Thyroid gland (tissue), 4 donors: ENCODE measurements around the gene WNT4.

Source experiments
- POLR2A ChIP-seq, 2 donors: fragments of 450-650 bp; IDR thresholded peaks; one replicate each; pipeline ENCODE4 v1.6.1; 2017; ENCODE audit warnings: antibody characterized with exemption in 2 of 2, mild to moderate bottlenecking in 2 of 2, moderate library complexity in 1 of 2
- TF ChIP-seq, protein P1 (sequence below), 6 experiments: fragments of 200-600 bp in 3 of 6; fragments of 450-650 bp in 3 of 6; sonication (generic) in 3 of 6; IDR thresholded peaks; one replicate each; pipeline ENCODE4 v1.5.1; 2016 to 2019; ENCODE audit warnings: antibody characterized with exemption in 6 of 6, mild to moderate bottlenecking in 2 of 6, inconsistent platforms in 1 of 6, moderate library complexity in 1 of 6

DNA sequence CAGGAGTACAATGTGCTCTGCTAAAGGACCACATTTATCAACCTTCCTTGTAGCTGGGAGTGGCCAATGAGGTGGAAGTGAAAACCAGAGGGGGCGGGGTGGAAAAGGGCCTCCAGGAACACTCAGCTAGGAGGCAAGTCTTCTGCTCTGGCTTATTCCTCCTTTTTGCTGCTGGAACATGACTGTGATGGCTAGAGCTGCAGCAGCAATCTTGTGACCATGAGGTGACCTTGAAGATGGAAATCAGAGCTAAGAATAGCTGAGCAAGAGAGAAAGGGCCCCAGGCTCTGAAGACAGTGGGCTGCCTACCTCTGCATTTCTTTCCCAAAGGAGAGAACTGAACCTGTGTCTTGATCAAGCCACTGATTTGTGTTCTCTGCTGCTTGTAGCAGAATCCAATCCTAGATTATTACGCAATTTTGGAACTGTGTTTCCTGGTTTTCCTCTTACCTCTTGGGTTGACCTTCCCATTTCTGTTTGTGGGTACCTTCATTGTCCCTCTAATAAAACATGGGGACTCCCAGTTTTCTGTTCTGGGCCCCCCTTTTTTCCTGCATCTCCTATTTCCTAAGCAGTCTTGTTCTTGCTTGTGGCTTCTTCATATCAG lies 36.4 kb upstream of the WNT4 start:
- TF ChIP-seq, protein P1, sequence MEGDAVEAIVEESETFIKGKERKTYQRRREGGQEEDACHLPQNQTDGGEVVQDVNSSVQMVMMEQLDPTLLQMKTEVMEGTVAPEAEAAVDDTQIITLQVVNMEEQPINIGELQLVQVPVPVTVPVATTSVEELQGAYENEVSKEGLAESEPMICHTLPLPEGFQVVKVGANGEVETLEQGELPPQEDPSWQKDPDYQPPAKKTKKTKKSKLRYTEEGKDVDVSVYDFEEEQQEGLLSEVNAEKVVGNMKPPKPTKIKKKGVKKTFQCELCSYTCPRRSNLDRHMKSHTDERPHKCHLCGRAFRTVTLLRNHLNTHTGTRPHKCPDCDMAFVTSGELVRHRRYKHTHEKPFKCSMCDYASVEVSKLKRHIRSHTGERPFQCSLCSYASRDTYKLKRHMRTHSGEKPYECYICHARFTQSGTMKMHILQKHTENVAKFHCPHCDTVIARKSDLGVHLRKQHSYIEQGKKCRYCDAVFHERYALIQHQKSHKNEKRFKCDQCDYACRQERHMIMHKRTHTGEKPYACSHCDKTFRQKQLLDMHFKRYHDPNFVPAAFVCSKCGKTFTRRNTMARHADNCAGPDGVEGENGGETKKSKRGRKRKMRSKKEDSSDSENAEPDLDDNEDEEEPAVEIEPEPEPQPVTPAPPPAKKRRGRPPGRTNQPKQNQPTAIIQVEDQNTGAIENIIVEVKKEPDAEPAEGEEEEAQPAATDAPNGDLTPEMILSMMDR (IDR thresholded peaks at IDR 0.05): no peak
- no peak for TF ChIP-seq POLR2A (IDR thresholded peaks at IDR 0.05)
